ENCODE measurements around the gene SNX5. TPM values are rescaled to one million over a fixed set of nuclear protein-coding genes. Genes with fewer than 3 reads are reported as not detected.

SNX5 gene
- total and polyA plus RNA-seq, 2 donors (not counting 1 experiment from before 2014, with no cell fraction given): 97.8 to 128 TPM

GRCh38 chr20:17921774-17922173, 46.8 kb downstream of the SNX5 start:
- no peaks in the 10 kb centered on the region for H3K9me3 Mint-ChIP-seq (ENCODE audit: insufficient read depth)

GRCh38 chr20:17919149-17919548, 49.4 kb downstream of the SNX5 start:
- H3K79me2 ChIP-seq (ENCODE audit: control insufficient read depth, insufficient read depth, low read length): no peaks in the 10 kb centered on the region
- H3K27ac Mint-ChIP-seq: no peak overlapping the region
- no peaks in the 10 kb centered on the region for H3K9me3 Mint-ChIP-seq (ENCODE audit: insufficient read depth)

More at GRCh38 chr20:17921774-17922173, 46.8 kb downstream of the SNX5 start:
- Histone ChIP-seq H3K27ac (ENCODE audit: low read length in 2 of 2) (no peak overlapping the region), H3K36me3 (replicated peaks in 1 of 2; ENCODE audit: control extremely low read depth in 1 of 2, control insufficient read depth in 1 of 2, extremely low read depth in 1 of 2, insufficient read depth in 2 of 2, low read length in 1 of 2) (no peaks in the 10 kb centered on the region), H3K4me2 (replicated peaks; ENCODE audit: low read depth, low read length, poor library complexity, severe bottlenecking) (no peak overlapping the region), H3K27me3 (replicated peaks in 1 of 4; ENCODE audit: control extremely low read depth in 1 of 4, control insufficient read depth in 3 of 4, insufficient read depth in 4 of 4, low read length in 3 of 4) (no peaks in the 10 kb centered on the region), H2AFZ (ENCODE audit: insufficient read depth, low read depth, low read length, poor library complexity, severe bottlenecking) (no peak overlapping the region), H3K4me3 (ENCODE audit: control extremely low read depth in 1 of 5, extremely low read depth in 1 of 5, insufficient read depth in 1 of 5, low read depth in 2 of 5, low read length in 4 of 5) (no peak overlapping the region), H3K4me1 (ENCODE audit: control insufficient read depth in 2 of 2, insufficient read depth in 2 of 2, low read length in 2 of 2) (no peaks in the 10 kb centered on the region), H3K79me2 (ENCODE audit: control insufficient read depth, insufficient read depth, low read length) (no peaks in the 10 kb centered on the region), H4K20me1 (ENCODE audit: control insufficient read depth, insufficient read depth, low read length, poor library complexity, severe bottlenecking) (no peaks in the 10 kb centered on the region), H3K9ac (ENCODE audit: low read length) (no peak overlapping the region), H3K9me3 (ENCODE audit: control extremely low read depth in 1 of 3, control insufficient read depth in 2 of 3, insufficient read depth in 1 of 3, low read length in 2 of 3) (no peaks in the 10 kb centered on the region)
- no peak for DNase-seq
- ChIA-PET CTCF (interaction anchor here (1.1 kb wide), 1 partner anchor 17 kb away, joined by 3 read pairs; no protein-coding TSS in a partner anchor), POLR2A (no interaction called here)
- TF ChIP-seq CTCF (IDR thresholded peaks at IDR 0.05) (no peak), EZH2 (IDR thresholded peaks at IDR 0.05; ENCODE audit: borderline replicate concordance, insufficient read depth, low read depth, low read length, poor library complexity, severe bottlenecking) (no peak)
- intact Hi-C loops (cut with micrococcal nuclease): no loop called here
- H3K4me3 Mint-ChIP-seq: no peak overlapping the region
- H3K4me1 Mint-ChIP-seq: no peaks in the 10 kb centered on the region
- H3K27ac Mint-ChIP-seq: no peak overlapping the region
- peaks cover 34% of the 10 kb centered on the region for H3K27me3 Mint-ChIP-seq
- no peak for ATAC-seq (ENCODE audit: low read depth)
- 50% methylated on average over 1 of the region's 1 CpG for WGBS (ENCODE audit: insufficient coverage)

More at GRCh38 chr20:17919149-17919548, 49.4 kb downstream of the SNX5 start:
- Histone ChIP-seq H3K9ac (ENCODE audit: low read length) (no peak overlapping the region), H3K27ac (ENCODE audit: low read length in 2 of 2) (no peak overlapping the region), H3K9me3 (ENCODE audit: control extremely low read depth in 1 of 3, control insufficient read depth in 2 of 3, insufficient read depth in 1 of 3, low read length in 2 of 3) (no peaks in the 10 kb centered on the region), H2AFZ (ENCODE audit: insufficient read depth, low read depth, low read length, poor library complexity, severe bottlenecking) (no peak overlapping the region), H3K36me3 (replicated peaks in 1 of 2; ENCODE audit: control extremely low read depth in 1 of 2, control insufficient read depth in 1 of 2, extremely low read depth in 1 of 2, insufficient read depth in 2 of 2, low read length in 1 of 2) (no peaks in the 10 kb centered on the region), H3K4me1 (ENCODE audit: control insufficient read depth in 2 of 2, insufficient read depth in 2 of 2, low read length in 2 of 2) (no peaks in the 10 kb centered on the region), H3K27me3 (replicated peaks in 1 of 4; ENCODE audit: control extremely low read depth in 1 of 4, control insufficient read depth in 3 of 4, insufficient read depth in 4 of 4, low read length in 3 of 4) (no peaks in the 10 kb centered on the region), H3K4me2 (replicated peaks; ENCODE audit: low read depth, low read length, poor library complexity, severe bottlenecking) (no peak overlapping the region), H4K20me1 (ENCODE audit: control insufficient read depth, insufficient read depth, low read length, poor library complexity, severe bottlenecking) (no peaks in the 10 kb centered on the region), H3K4me3 (ENCODE audit: control extremely low read depth in 1 of 5, extremely low read depth in 1 of 5, insufficient read depth in 1 of 5, low read depth in 2 of 5, low read length in 4 of 5) (no peak overlapping the region)
- WGBS (ENCODE audit: insufficient coverage): 97% methylated on average over 7 of the region's 8 CpGs
- POLR2A ChIA-PET: interaction anchor here (0.7 kb wide), 1 partner anchor 367 kb away, joined by 4 read pairs; no protein-coding TSS in a partner anchor
- H3K4me3 Mint-ChIP-seq: no peak overlapping the region
- no peaks in the 10 kb centered on the region for H3K4me1 Mint-ChIP-seq
- H3K27me3 Mint-ChIP-seq: peaks cover 27% of the 10 kb centered on the region
- intact Hi-C loops (cut with micrococcal nuclease): no loop called here
- CTCF ChIA-PET: interaction anchor here (0.6 kb wide), 1 partner anchor 12 kb away, joined by 3 read pairs; no protein-coding TSS in a partner anchor
- no peak for TF ChIP-seq EZH2 (IDR thresholded peaks at IDR 0.05; ENCODE audit: borderline replicate concordance, insufficient read depth, low read depth, low read length, poor library complexity, severe bottlenecking)
- no peak for TF ChIP-seq CTCF (IDR thresholded peaks at IDR 0.05)
- DNase-seq (no peak), ATAC-seq (ENCODE audit: low read depth) (no peak)
